Stimulated activated CD4-positive, alpha-beta T cell treated with anti-CD3 and anti-CD28 coated beads, Interleukin-4, amount 100 ng/mL, for 4 hours (primary cell): ENCODE results near the gene IL25.

Source experiments
- DNase-seq, 2 experiments: peaks; one replicate each; pipeline ENCODE4 v3.0.0-alpha.2; 2020

IL25 gene

DNA sequence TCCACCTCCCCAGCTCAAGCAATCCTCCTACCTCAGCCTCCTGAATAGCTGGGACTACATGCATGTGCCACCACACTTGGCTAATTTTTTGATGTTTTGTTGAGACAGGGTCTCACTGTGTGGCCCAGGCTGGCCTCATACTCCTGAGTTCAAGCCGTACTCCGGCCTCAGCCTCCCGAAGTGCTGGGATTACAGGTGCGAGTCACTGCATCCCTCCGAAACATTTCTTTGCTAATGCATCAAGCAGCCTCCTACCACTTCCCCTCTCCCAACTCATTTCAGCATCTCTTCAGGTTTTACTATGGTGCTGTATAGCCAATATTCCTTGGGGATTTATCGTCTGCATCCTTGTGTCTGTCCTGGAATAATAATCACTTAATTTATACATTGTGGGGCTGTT, 17.6 kb upstream of the IL25 start:
- DNase-seq = no peak

DNA sequence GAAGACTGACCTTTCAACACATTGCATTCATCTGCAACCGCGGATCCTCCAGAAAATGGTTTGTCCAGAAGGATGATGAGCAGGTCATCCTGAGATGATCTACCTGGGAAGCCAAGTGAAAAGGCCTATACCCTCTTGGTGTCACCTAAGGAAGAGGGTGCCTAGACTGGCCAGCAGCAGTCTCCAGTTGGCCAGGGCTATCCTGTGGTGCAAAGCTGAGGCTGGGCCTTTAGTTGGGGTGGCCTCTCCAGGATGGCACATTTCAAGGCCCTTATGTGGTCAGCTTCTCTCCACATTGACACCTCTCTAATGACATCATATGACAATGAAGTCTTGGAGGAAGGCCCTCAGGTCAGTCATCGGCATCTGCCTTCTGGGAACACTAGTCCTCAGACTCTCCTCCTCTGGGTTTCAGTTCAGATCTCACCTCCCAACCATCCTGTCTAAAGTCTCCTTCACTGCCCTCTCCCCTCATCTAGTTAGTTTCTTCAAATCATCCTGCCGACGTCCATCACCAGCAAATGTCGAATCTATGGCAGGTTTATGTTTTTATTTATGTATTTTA, 16.7 kb upstream of the IL25 start:
- DNase-seq = no peak

DNA sequence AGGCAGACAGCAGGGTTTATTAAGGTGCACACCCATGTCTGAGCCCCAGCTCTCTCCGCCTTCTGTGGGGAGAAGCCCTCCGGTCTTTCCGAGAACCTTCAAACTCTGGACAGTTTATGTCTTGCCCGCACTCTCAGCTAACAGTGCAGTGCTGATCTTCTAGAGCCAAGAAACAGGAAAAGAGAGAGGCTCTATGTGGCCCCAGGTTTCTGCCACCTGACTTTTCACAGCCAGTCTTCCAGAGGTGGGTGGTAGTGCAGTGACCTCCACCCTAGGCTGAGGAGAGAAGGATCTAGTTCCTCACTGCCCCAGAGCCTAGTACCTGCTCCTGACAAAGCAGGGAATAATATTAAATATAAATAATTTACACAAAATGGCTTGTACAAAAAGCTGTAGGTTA, 15.9 kb upstream of the IL25 start:
- DNase-seq = no peak

DNA sequence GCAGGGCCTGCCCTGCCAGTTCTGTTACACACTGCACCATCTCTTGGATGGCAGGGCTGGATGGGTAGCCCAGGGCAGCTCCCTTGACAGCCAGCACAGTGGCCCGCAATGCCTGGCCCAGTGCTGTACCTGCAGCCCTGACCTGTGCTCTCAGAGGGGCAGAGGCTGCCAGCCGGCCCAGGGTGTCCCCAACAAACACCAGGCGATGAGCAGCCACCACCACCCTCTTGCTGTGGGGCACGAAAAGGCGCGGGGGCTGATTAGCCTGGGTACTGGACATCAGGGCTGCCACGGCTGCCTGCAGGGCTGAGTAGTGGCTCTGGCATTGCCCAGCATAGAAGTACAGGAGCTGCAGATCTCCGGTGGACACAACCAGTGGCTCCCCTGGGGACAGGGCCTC, 15.3 kb upstream of the IL25 start:
- no peak for DNase-seq

DNA sequence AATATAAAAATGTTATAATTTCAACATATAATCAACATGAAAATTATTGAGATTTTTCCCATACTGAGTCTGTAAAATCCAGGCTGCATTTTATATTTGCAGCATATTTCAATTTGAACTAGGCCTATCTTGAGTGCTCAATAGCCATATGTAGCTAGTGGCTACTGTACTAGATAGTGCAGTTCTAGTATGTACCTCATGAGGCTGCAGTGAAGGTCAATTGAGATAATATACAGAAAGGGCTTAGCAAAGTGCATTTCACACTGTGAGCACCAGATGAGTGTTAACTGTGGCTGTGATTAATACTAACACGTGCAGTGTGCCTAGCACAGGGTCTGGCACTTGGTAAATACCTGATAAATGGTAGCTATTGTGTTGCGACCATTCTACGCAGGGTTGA, 14.6 kb upstream of the IL25 start:
- DNase-seq = no peak

- no peak for DNase-seq
Measured at GRCh38 chr14:23358553-23359166, 13.9 kb upstream of the IL25 start.

DNA sequence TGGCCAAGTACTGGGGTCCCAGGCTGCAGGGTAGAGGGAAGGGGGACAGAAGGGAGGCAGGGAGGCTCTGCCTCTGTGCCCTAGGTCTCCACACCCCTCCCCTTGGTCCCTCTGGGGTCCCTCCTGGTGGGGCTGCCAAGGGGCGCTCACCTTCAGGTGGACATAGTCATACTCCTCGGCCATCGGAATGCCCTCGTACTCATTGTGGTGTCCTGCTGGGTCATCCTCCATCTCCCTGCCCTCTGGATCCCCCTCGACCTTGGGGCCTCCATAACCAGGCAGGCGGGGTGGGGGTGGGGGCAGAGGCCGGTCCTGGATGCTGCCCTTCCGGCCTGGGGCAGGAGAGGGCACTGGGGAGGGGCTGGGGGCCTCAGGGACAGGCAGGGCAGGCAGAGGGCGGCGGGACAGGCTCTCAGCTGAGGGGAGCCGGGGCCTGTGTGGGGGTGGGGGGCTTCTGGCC, 13.4 kb upstream of the IL25 start:
- DNase-seq = no peak

DNA sequence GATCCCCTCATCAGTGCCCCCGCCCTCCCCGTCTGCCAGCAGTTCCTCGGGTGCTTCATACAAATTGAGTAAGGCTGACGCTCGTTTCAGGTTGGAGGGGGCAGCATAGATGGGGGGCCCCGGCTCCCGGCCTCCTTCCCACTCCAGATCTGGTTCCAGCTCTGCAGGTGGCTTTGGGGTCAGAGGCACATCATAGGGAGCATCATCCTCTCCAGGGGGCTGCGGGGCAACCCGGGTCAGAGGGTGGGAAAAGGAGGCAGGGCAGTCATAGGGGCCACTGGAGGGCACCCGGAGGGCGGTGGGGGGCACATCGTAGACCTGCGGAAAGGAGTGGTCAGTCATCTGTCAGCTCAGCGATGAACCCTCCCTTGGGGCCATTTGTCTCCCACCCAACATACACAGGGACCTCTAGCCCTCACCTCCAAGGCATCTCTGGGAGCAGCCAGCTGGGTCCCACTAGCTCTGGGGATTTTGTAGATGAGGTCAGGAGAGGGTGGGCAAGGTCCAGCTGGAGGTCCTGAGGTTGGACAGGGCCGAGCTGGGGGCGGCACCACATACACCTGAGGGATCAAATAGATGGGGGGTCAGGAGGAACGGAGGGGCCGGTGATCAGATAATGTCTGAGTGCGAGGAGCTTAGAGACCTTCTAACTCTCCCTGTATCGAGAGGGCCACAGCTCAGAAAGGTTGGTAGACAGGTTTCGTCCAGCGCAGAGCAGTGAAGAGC, 12.7 kb upstream of the IL25 start:
- no peak for DNase-seq

- no peak for DNase-seq
Measured at GRCh38 chr14:23360496-23360895, 12.1 kb upstream of the IL25 start.

GRCh38 chr14:23361320-23361719, 11.3 kb upstream of the IL25 start:
- DNase-seq = no peak

DNA sequence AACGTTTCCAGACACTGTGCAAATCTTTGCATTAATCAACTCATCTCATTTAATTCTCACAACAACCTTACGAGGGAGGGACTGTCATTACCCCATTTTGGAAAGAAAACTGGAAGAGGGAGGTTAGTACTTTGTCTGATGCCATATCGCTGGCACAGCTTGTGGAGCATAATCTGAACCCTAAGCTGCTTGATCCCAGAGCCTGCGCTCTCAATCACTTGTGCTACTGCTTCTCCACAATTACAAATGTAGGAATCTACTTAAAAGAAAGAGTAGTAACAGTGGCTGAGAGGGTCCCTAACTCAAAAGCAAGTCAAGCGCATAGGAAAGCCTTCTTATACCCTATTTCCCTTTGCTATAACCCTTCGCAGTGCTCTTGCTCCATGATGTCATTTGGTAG, 10.8 kb upstream of the IL25 start:
- no peak for DNase-seq

DNA sequence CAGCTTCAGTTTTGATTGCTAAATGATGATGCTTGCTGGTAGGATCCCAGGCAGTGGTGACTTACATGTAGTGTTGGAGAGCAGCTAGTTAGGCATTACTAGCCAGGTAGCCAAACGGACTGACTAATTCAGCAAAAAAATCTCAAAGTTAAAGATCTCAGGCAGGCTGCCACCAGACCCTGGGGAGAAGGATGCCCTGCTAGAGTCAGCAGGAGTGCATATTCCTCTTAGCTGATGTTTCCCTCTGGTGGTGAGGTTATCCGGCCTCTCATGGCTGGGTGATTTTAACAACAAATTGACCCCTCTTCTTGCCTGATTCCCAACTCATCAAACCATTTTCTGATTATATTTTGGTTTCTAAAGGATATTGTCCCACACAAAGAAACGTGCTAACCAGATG, 10.4 kb upstream of the IL25 start:
- no peak for DNase-seq

GRCh38 chr14:23364164-23365035, 8.2 kb upstream of the IL25 start:
- no peak for DNase-seq

DNA sequence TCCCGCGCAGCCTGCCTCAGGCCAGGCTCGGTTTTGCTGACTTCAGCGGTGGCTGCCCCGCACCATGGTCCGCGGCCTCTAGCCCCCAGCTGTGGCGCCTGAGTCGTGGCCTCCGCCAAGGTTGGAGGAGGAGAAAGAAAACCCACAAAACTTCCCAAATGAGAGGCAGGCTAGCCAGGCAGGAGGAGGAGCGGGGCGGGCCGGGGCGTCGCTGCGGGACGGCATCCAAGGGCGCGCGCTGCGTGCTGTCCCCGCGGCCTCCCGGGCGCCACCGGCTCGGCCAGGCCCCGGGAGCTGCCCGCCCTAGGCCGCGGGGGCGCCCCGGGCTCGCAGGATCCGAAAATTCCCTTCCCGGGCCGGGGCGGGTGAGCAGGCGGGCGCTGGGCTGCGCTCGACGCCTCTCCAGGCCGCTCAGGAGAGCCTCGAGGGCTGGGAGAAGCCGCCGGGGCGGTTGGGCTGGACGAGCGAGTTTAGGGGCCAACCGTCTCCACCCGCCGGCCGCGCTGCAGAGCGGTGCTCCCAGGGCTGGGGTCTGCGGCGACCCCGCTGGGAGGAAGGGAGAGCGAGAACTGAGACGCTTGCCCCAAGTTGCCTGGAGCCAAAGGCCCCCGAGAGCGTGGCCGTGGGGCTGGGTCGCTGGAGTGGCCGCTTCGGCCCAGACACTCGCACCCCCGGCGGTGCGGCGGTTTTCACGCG, 7.4 kb upstream of the IL25 start, which contains the start of gene EFS:
Gene EFS, minus strand, starts transcription at position 137 of the 696 bp plus-strand sequence. CDS start 147 bp downstream, outside the sequence.
- DNase-seq = no peak

DNA sequence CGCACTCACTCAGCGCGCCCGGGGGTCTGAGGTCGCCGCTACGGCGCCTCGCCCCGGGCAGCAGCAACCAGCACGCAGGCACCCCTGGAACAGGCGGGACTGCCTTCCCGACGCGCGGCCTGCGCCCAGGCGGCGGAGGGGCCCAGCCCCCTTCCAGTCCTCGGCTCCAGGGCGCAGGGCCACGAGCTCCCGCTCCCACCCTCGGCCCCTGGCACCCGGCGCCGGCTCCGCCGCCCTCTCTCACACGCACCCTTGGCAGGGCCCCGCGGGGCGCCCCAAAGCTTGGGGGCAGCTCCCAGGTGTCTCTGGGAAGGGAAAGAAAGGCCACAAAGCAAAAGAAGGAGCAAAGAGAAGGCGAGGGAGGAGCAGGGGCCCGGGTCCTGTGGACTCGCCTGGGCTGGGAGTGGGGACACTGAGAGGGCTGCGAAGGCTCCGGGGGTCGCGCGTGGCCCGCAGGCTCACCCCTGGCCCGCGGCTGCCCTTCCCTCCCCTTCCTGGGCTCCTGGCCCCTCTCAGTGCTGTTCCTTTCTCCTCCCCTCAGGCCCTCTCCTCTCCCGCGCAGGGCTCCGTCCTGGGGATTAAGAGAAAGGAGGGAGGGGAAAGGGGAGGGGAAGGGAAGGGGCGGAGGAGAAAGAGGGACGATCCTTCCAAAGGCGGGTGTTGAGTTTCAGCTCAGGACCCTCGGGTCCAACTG, 6.7 kb upstream of the IL25 start:
- no peak for DNase-seq

DNA sequence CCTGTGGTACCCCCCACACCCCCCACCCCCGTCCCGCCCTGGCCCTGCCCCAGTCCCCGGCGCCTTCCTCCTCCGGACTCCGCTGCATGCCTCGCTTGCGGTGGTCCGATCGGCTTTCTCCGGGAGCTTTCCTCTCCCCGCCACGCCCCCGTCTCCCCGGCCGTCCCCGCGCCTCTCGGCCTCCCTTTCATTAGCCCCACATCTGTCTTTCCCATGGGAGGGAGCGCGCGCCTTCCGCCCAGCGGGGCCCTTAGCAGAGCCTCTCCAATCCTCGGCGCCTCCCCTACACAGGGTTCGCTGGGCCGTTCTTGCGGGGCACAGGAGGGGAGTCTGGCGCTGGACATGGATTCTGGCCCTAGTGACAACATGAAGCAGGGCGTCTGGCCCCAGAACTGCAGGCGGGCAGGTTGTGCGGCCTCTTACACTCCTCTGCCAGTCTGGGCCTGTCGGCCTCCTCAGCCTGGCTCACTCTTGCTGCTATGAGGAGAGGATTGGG, 6.1 kb upstream of the IL25 start:
- DNase-seq = no peak

- no peak for DNase-seq
Measured at GRCh38 chr14:23370221-23370620, 2.4 kb upstream of the IL25 start.

GRCh38 chr14:23371865-23372264, 744 bp upstream of the IL25 start:
- DNase-seq = no peak

- no peak for DNase-seq
Measured at GRCh38 chr14:23373041-23373440, 432 bp downstream of the IL25 start.

- DNase-seq = no peak
Measured at GRCh38 chr14:23375527-23376251, 3.1 kb downstream of the IL25 start.
